ENCODE data around the gene CCDC78.

The CCDC78 gene

GRCh38 chr16:725463-726187 lies 618 bp downstream of the CCDC78 start:
- DNase-seq: no peak

GRCh38 chr16:725041-725376 lies 1.2 kb downstream of the CCDC78 start:
- no peak for DNase-seq

GRCh38 chr16:724188-725040 lies 1.8 kb downstream of the CCDC78 start:
- DNase-seq: no peak

GRCh38 chr16:723695-724094 lies 2.5 kb downstream of the CCDC78 start:
- no peak for DNase-seq

GRCh38 chr16:722835-723633 lies 3.2 kb downstream of the CCDC78 start:
- DNase-seq: no peak

- peak in 1 of 58 donors; percentile 39 for DNase-seq
Observed at GRCh38 chr16:721765-722540, 4.3 kb downstream of the CCDC78 start.

GRCh38 chr16:720990-721764 lies 5.1 kb downstream of the CCDC78 start, which contains the start of gene ANTKMT:
Gene ANTKMT, plus strand, starts transcription at chr16:721146. Its CDS starts 129 bp downstream, at chr16:721275.
- DNase-seq: peak in 57 of 58 donors; percentile 38 to 89 (median 77)

GRCh38 chr16:720447-720989 lies 5.7 kb downstream of the CCDC78 start:
- peak in 57 of 58 donors; percentile 43 to 90 (median 72) for DNase-seq

- peak in 16 of 58 donors; percentile 26 to 75 (median 55) for DNase-seq
Observed at GRCh38 chr16:719815-720446, 6.3 kb downstream of the CCDC78 start.

- DNase-seq: no peak
Observed at GRCh38 chr16:718922-719321, 7.3 kb downstream of the CCDC78 start.

- DNase-seq: no peak
Observed at GRCh38 chr16:718389-718788, 7.9 kb downstream of the CCDC78 start.

GRCh38 chr16:717450-718245 lies 8.6 kb downstream of the CCDC78 start:
- DNase-seq: peak in 11 of 58 donors; percentile 19 to 51 (median 38)

GRCh38 chr16:716768-717325 lies 9.4 kb downstream of the CCDC78 start:
- no peak for DNase-seq

- peak in 57 of 58 donors; percentile 24 to 95 (median 84) for DNase-seq
Observed at GRCh38 chr16:716200-716568, 10.1 kb downstream of the CCDC78 start.

- peak in 5 of 58 donors; percentile 27 to 75 (median 58) for DNase-seq
Observed at GRCh38 chr16:715477-716199, 10.6 kb downstream of the CCDC78 start.

GRCh38 chr16:714558-715476 lies 11.4 kb downstream of the CCDC78 start, which contains the start of gene METRN:
Gene METRN, plus strand, starts transcription at chr16:715118. Its CDS starts 172 bp downstream, at chr16:715290.
- peak; percentile 32 to 93 (median 84) for DNase-seq
